Activated CD8-positive, alpha-beta T cell treated with anti-CD3 and anti-CD28 coated beads for 36 hours (primary cell): ENCODE results near the gene PTER. TPM values are rescaled to one million over a fixed set of nuclear protein-coding genes. Genes with fewer than 3 reads are reported as not detected.

Experiments used
- ATAC-seq: fragments of 200-7000 bp; cut with Tn5 transposase; one replicate; pipeline ENCODE4 v1.10.0; 2021; ENCODE audit warnings: mild to moderate bottlenecking, moderate library complexity
- CTCF ChIA-PET: fragments of 350-600 bp; sonication (Branson Sonifier 250); formaldehyde crosslinking; loops from one replicate; lab custom pipeline; 2021; ENCODE audit warnings: antibody characterized with exemption; lab: Charles Lee
- POLR2A ChIA-PET: fragments of 350-600 bp; sonication (Branson Sonifier 250); formaldehyde crosslinking; loops from one replicate; lab custom pipeline; 2021; ENCODE audit warnings: antibody characterized with exemption; lab: Charles Lee
- DNase-seq: peaks from one replicate; pipeline ENCODE4 v3.0.0-alpha.2; 2020
- H3K27ac Mint-ChIP-seq: one replicate; pipeline ENCODE4 v1.8.0; 2021; ENCODE audit warnings: mild to moderate bottlenecking, mixed read lengths
- H3K27me3 Mint-ChIP-seq: one replicate; pipeline ENCODE4 v1.8.0; 2021; ENCODE audit warnings: mixed read lengths
- H3K36me3 Mint-ChIP-seq: one replicate; pipeline ENCODE4 v1.8.0; 2021; ENCODE audit warnings: low read depth, mixed read lengths
- H3K4me1 Mint-ChIP-seq: one replicate; pipeline ENCODE4 v1.8.0; 2021; ENCODE audit warnings: low read depth, mixed read lengths
- H3K4me3 Mint-ChIP-seq: one replicate; pipeline ENCODE4 v1.8.0; 2021; ENCODE audit warnings: mild to moderate bottlenecking, moderate library complexity, mixed read lengths
- H3K9me3 Mint-ChIP-seq: one replicate; pipeline ENCODE4 v1.8.0; 2021; ENCODE audit warnings: mixed read lengths
- intact Hi-C: fragments of 100-400 bp; cut with micrococcal nuclease; formaldehyde crosslinking; loops from one replicate; pipeline ENCODE4 v1.10.0; 2022
- total RNA-seq, 2 experiments: library from RNA; stranded (reverse); gene quantifications; one replicate each; pipeline ENCODE4 v1.2.3, GENCODE V29; 2021
- TF ChIP-seq, protein P1 (sequence below): fragments of 200-600 bp; IDR thresholded peaks from one replicate; pipeline ENCODE4 v1.8.0; 2022; ENCODE audit warnings: antibody characterized with exemption, mild to moderate bottlenecking

PTER gene
- total RNA-seq, 2 experiments from 2014 or later = 22.1 to 23.3 TPM

DNA sequence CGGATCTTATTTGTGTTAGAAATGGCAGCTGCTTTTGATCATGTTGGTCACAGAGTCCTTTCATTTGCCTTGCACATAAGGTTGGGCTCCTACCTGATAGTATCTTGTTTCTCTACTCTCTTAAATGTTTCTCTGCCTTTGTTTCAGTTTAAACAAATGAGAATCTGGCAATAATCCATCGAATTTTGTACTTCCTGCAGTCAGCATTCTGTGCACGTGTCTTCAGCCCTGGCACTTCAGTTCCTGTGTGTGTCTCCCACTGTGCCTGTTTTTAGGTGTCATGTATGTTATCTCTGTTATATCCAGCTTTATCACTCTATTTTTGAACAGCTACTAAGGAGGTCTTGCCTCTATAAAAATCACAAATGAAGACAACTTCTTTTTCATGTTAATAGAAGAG, 28.4 kb upstream of the PTER start:
- ATAC-seq (no peak), DNase-seq (no peak)
- Mint-ChIP-seq H3K36me3 (no peaks in the 10 kb centered on the region), H3K27me3 (peaks cover 12% of the 10 kb centered on the region), H3K27ac (no peak overlapping the region), H3K4me3 (no peak overlapping the region), H3K9me3 (no peaks in the 10 kb centered on the region), H3K4me1 (no peaks in the 10 kb centered on the region)
- intact Hi-C loops = no loop called here
- TF ChIP-seq, protein P1, sequence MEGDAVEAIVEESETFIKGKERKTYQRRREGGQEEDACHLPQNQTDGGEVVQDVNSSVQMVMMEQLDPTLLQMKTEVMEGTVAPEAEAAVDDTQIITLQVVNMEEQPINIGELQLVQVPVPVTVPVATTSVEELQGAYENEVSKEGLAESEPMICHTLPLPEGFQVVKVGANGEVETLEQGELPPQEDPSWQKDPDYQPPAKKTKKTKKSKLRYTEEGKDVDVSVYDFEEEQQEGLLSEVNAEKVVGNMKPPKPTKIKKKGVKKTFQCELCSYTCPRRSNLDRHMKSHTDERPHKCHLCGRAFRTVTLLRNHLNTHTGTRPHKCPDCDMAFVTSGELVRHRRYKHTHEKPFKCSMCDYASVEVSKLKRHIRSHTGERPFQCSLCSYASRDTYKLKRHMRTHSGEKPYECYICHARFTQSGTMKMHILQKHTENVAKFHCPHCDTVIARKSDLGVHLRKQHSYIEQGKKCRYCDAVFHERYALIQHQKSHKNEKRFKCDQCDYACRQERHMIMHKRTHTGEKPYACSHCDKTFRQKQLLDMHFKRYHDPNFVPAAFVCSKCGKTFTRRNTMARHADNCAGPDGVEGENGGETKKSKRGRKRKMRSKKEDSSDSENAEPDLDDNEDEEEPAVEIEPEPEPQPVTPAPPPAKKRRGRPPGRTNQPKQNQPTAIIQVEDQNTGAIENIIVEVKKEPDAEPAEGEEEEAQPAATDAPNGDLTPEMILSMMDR = no peak
- ChIA-PET CTCF (no interaction called here), POLR2A (interaction anchor here (1.2 kb wide), 1 partner anchor 18 kb away, joined by 3 read pairs; no protein-coding TSS in a partner anchor)

- Mint-ChIP-seq H3K27me3 (peaks cover 10% of the 10 kb centered on the region), H3K27ac (no peak overlapping the region), H3K9me3 (no peaks in the 10 kb centered on the region), H3K4me3 (no peak overlapping the region), H3K4me1 (no peaks in the 10 kb centered on the region), H3K36me3 (no peaks in the 10 kb centered on the region)
- ChIA-PET POLR2A (no interaction called here), CTCF (no interaction called here)
- intact Hi-C loops = no loop called here
- TF ChIP-seq, protein P1 = no peak
- DNase-seq = no peak
- ATAC-seq = no peak
These were observed 19.5 kb upstream of the PTER start for GRCh38 chr10:16417341-16417740.

GRCh38 chr10:16423599-16423998, 13.2 kb upstream of the PTER start:
- H3K4me3 Mint-ChIP-seq = no peak overlapping the region
- H3K27ac Mint-ChIP-seq = no peak overlapping the region
- H3K4me1 Mint-ChIP-seq = peaks cover 5% of the 10 kb centered on the region
- H3K9me3 Mint-ChIP-seq = peaks cover 5% of the 10 kb centered on the region
- intact Hi-C loops = no loop called here
- CTCF ChIA-PET = no interaction called here
- H3K36me3 Mint-ChIP-seq = no peaks in the 10 kb centered on the region
- ATAC-seq (no peak), DNase-seq (no peak)
- POLR2A ChIA-PET = no interaction called here
- peaks cover 9% of the 10 kb centered on the region for H3K27me3 Mint-ChIP-seq
- TF ChIP-seq, protein P1 = no peak

GRCh38 chr10:16425449-16425848, 11.4 kb upstream of the PTER start:
- ATAC-seq (no peak), DNase-seq (no peak)
- peaks cover 5% of the 10 kb centered on the region for H3K4me1 Mint-ChIP-seq
- no peaks in the 10 kb centered on the region for H3K36me3 Mint-ChIP-seq
- no peak overlapping the region for H3K27ac Mint-ChIP-seq
- TF ChIP-seq, protein P1 = no peak
- intact Hi-C loops = no loop called here
- peaks cover 4% of the 10 kb centered on the region for H3K27me3 Mint-ChIP-seq
- CTCF ChIA-PET = no interaction called here
- no peak overlapping the region for H3K4me3 Mint-ChIP-seq
- POLR2A ChIA-PET = interaction anchor here (0.6 to 0.8 kb wide), 2 partner anchors 11 to 254 kb away, joined by 3 read pairs; partner anchors contain the start of gene PTER
- peaks cover 5% of the 10 kb centered on the region for H3K9me3 Mint-ChIP-seq

DNA sequence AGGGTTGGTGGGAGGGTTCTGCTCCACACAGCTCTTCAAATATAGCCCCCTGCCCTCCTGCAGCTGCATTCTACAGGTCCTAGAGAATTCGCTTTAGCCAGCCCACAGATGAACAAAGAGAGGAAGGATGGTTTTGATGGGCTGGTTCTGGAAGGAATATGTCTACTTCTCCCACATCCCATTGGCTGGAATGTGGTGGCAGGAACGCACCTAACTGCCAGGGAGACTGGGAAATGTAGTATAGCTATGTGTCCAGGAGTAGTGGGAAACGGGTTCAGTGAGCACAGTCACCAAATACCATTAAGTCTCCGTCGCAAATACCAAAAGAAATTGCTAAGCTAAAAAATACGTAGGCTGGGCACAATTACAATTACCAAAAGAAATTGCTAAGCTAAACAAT, 7.3 kb upstream of the PTER start:
- no peak for ATAC-seq
- no peaks in the 10 kb centered on the region for H3K36me3 Mint-ChIP-seq
- CTCF ChIA-PET = no interaction called here
- peaks cover 5% of the 10 kb centered on the region for H3K9me3 Mint-ChIP-seq
- POLR2A ChIA-PET = no interaction called here
- intact Hi-C loops = no loop called here
- H3K27ac Mint-ChIP-seq = no peak overlapping the region
- no peak overlapping the region for H3K4me3 Mint-ChIP-seq
- TF ChIP-seq, protein P1 = no peak
- peaks cover 5% of the 10 kb centered on the region for H3K4me1 Mint-ChIP-seq
- peaks cover 1% of the 10 kb centered on the region for H3K27me3 Mint-ChIP-seq
- DNase-seq = no peak
